Left ventricle myocardium inferior (tissue), 1 donor: ENCODE data around the gene BATF3. TPM values are rescaled to one million over a fixed set of nuclear protein-coding genes. Genes with fewer than 3 reads are reported as not detected.

ENCODE experiments used
- DNase-seq: peaks from one replicate; pipeline ENCODE4 v3.0.0-alpha.2; 2020
- H3K27ac ChIP-seq: fragments of 200-600 bp; replicated peaks from 2 replicates; pipeline ENCODE4 v1.8.0; 2021
- H3K27me3 ChIP-seq: fragments of 200-600 bp; 2 replicates; pipeline ENCODE4 v1.8.0; 2021; ENCODE audit warnings: low read depth
- H3K36me3 ChIP-seq: fragments of 200-600 bp; 2 replicates; pipeline ENCODE4 v1.8.0; 2021
- H3K4me1 ChIP-seq: fragments of 200-600 bp; 2 replicates; pipeline ENCODE4 v1.8.0; 2021
- H3K4me3 ChIP-seq: fragments of 200-600 bp; 2 replicates; pipeline ENCODE4 v1.8.0; 2021; ENCODE audit warnings: mild to moderate bottlenecking, moderate library complexity
- H3K9me3 ChIP-seq: fragments of 200-600 bp; replicated peaks from 2 replicates; pipeline ENCODE4 v1.8.0; 2021
- CTCF ChIP-seq: fragments of 200-600 bp; IDR thresholded peaks from 2 replicates; pipeline ENCODE4 v1.8.0; 2021; ENCODE audit warnings: antibody characterized with exemption, mild to moderate bottlenecking, borderline replicate concordance
- intact Hi-C: fragments of 100-400 bp; cut with micrococcal nuclease; formaldehyde crosslinking; loops from one replicate; pipeline ENCODE4 v1.11.0; 2022
- total RNA-seq: library from RNA; stranded (reverse); fragmentation: NEBNext Ultra II Directional; extraction: Animal tissue kit (Norgen Biotek cat#: 25700); gene quantifications from one replicate; pipeline ENCODE4 v1.2.1, GENCODE V29; 2021
- donor health status: DM: no; HTN: yes; CAD: no; lungs with severe emphysema.

The BATF3 gene
- total RNA-seq, 1 donor from 2014 or later = 1.8 TPM

GRCh38 chr1:212647004-212647403, 52.6 kb downstream of the BATF3 start:
- DNase-seq = no peak
- intact Hi-C loops = no loop called here
- H3K4me3 ChIP-seq = no peak overlapping the region
- peaks cover 9% of the 10 kb centered on the region for H3K4me1 ChIP-seq
- no peaks in the 10 kb centered on the region for H3K27me3 ChIP-seq
- no peaks in the 10 kb centered on the region for H3K9me3 ChIP-seq
- no peak for TF ChIP-seq CTCF
- H3K36me3 ChIP-seq = no peaks in the 10 kb centered on the region
- no peak overlapping the region for H3K27ac ChIP-seq

- H3K4me3 ChIP-seq = no peak overlapping the region
- peaks cover 8% of the 10 kb centered on the region for H3K4me1 ChIP-seq
- H3K36me3 ChIP-seq = no peaks in the 10 kb centered on the region
- no peaks in the 10 kb centered on the region for H3K27me3 ChIP-seq
- no peak overlapping the region for H3K27ac ChIP-seq
- intact Hi-C loops = no loop called here
- no peaks in the 10 kb centered on the region for H3K9me3 ChIP-seq
- DNase-seq = no peak
- no peak for TF ChIP-seq CTCF
Observed at GRCh38 chr1:212646588-212646987, 53.1 kb downstream of the BATF3 start.

GRCh38 chr1:212645546-212646543, 53.8 kb downstream of the BATF3 start:
- no peak for TF ChIP-seq CTCF
- H3K4me3 ChIP-seq = no peak overlapping the region

GRCh38 chr1:212644866-212645545, 54.6 kb downstream of the BATF3 start:
- peaks cover 10% of the 10 kb centered on the region for H3K9me3 ChIP-seq
- no peak overlapping the region for H3K4me3 ChIP-seq
- no peak for TF ChIP-seq CTCF
- no peaks in the 10 kb centered on the region for H3K27me3 ChIP-seq
- H3K36me3 ChIP-seq = no peaks in the 10 kb centered on the region
- no peak for DNase-seq
- intact Hi-C loops = no loop called here
- H3K27ac ChIP-seq = no peak overlapping the region
- peaks cover 9% of the 10 kb centered on the region for H3K4me1 ChIP-seq

More at GRCh38 chr1:212645546-212646543, 53.8 kb downstream of the BATF3 start:
- intact Hi-C loops = no loop called here
- Histone ChIP-seq H3K27me3 (no peaks in the 10 kb centered on the region), H3K36me3 (no peaks in the 10 kb centered on the region), H3K9me3 (peaks cover 2% of the 10 kb centered on the region), H3K4me1 (peaks cover 6% of the 10 kb centered on the region), H3K27ac (no peak overlapping the region)
- DNase-seq = no peak

- Histone ChIP-seq H3K4me1 (peaks cover 20% of the 10 kb centered on the region), H3K27me3 (no peaks in the 10 kb centered on the region), H3K36me3 (no peaks in the 10 kb centered on the region), H3K4me3 (no peak overlapping the region), H3K9me3 (peaks cover 10% of the 10 kb centered on the region), H3K27ac (no peak overlapping the region)
- DNase-seq = no peak
- TF ChIP-seq CTCF = no peak
- intact Hi-C loops = no loop called here
Observed at GRCh38 chr1:212643877-212644276, 55.8 kb downstream of the BATF3 start.
